Uterus (tissue), 4 donors: ENCODE measurements around the gene DOCK1. TPM values are rescaled to one million over a fixed set of nuclear protein-coding genes. Genes with fewer than 3 reads are reported as not detected.

Source experiments
- DNase-seq, 2 donors: peaks; one replicate each; pipeline ENCODE4 v3.0.0-alpha.2; 2019 to 2020
- H3K27ac ChIP-seq, 2 donors: fragments of 200-600 bp; sonication (generic); 1 replicate in 1 of 2; 2 replicates in 1 of 2; pipeline ENCODE4 v1.5.1; 2016 to 2018
- H3K27me3 ChIP-seq, 2 donors: fragments of 200-600 bp; sonication (generic); one replicate each; pipeline ENCODE4 v1.5.1; 2018 to 2019; ENCODE audit warnings: control low read depth in 1 of 2
- H3K36me3 ChIP-seq, 2 donors: fragments of 200-600 bp; sonication (generic); one replicate each; pipeline ENCODE4 v1.5.1; 2019; ENCODE audit warnings: control low read depth in 1 of 2
- H3K4me1 ChIP-seq, 2 donors: fragments of 200-600 bp; sonication (generic); one replicate each; pipeline ENCODE4 v1.5.1; 2018 to 2019; ENCODE audit warnings: control low read depth in 1 of 2
- H3K4me3 ChIP-seq, 2 donors: fragments of 200-600 bp; sonication (generic); 1 replicate in 1 of 2; 2 replicates in 1 of 2; pipeline ENCODE4 v1.5.1; 2018 to 2019; ENCODE audit warnings: mild to moderate bottlenecking in 1 of 2
- H3K9me3 ChIP-seq, 2 donors: fragments of 200-600 bp; sonication (generic); one replicate each; pipeline ENCODE4 v1.5.1; 2019; ENCODE audit warnings: control low read depth in 1 of 2
- CTCF ChIP-seq, 4 experiments: fragments of 200-600 bp in 2 of 4; fragments of 450-650 bp in 2 of 4; sonication (generic) in 2 of 4; IDR thresholded peaks; one replicate each; pipeline ENCODE4 v1.5.1; 2016 to 2019; ENCODE audit warnings: antibody characterized with exemption in 4 of 4, mild to moderate bottlenecking in 2 of 4, moderate library complexity in 1 of 4
- POLR2A ChIP-seq, 2 donors: fragments of 450-650 bp; IDR thresholded peaks; one replicate each; pipeline ENCODE4 v1.6.1; 2016; ENCODE audit warnings: antibody characterized with exemption in 2 of 2, mild to moderate bottlenecking in 1 of 2, moderate library complexity in 1 of 2
- intact Hi-C: fragments of 100-400 bp; cut with DNase I; formaldehyde crosslinking; loops from one replicate; pipeline ENCODE4 v1.15.1; 2023; ENCODE audit warnings: low total_unique reads
- total RNA-seq, 4 donors: library from RNA; depleted of rRNA in 3 of 4; stranded (reverse); fragments of >200 nt in 3 of 4; gene quantifications; one replicate each; pipeline versions ENCODE4 v1.1.0 to v1.2.4, GENCODE V29; 2014 to 2023
- donor health status: DM: yes; HTN: yes; CAD: no.

Gene DOCK1
- total RNA-seq, 4 donors from 2014 or later = 15.6 to 130 (median 65.0) TPM

GRCh38 chr10:127384532-127384931 is 479.3 kb downstream of the DOCK1 start:
- intact Hi-C loops = no loop called here
- no peak for TF ChIP-seq POLR2A (IDR thresholded peaks at IDR 0.05)
- TF ChIP-seq CTCF (IDR thresholded peaks at IDR 0.05) = no peak
- no peak overlapping the region for H3K27ac ChIP-seq
- H3K4me3 ChIP-seq = no peak overlapping the region
- no peaks in the 10 kb centered on the region for H3K27me3 ChIP-seq
- H3K36me3 ChIP-seq = no peaks in the 10 kb centered on the region
- no peak for DNase-seq
- no peaks in the 10 kb centered on the region for H3K4me1 ChIP-seq
- no peaks in the 10 kb centered on the region for H3K9me3 ChIP-seq

- Histone ChIP-seq H3K4me1 (no peaks in the 10 kb centered on the region), H3K36me3 (no peaks in the 10 kb centered on the region), H3K27me3 (no peaks in the 10 kb centered on the region), H3K9me3 (no peaks in the 10 kb centered on the region), H3K4me3 (no peak overlapping the region), H3K27ac (no peak overlapping the region)
- no peak for DNase-seq
- intact Hi-C loops = no loop called here
- TF ChIP-seq POLR2A (IDR thresholded peaks at IDR 0.05) = no peak
- TF ChIP-seq CTCF (IDR thresholded peaks at IDR 0.05) = no peak
Observed at GRCh38 chr10:127385066-127385465, 479.8 kb downstream of the DOCK1 start.

- no peak overlapping the region for H3K27ac ChIP-seq
- H3K4me3 ChIP-seq = no peak overlapping the region
- DNase-seq = no peak
- intact Hi-C loops = no loop called here
- no peaks in the 10 kb centered on the region for H3K27me3 ChIP-seq
- no peaks in the 10 kb centered on the region for H3K9me3 ChIP-seq
- H3K4me1 ChIP-seq = no peaks in the 10 kb centered on the region
- TF ChIP-seq CTCF (IDR thresholded peaks at IDR 0.05) = no peak
- no peak for TF ChIP-seq POLR2A (IDR thresholded peaks at IDR 0.05)
- H3K36me3 ChIP-seq = no peaks in the 10 kb centered on the region
Observed at GRCh38 chr10:127386606-127387327, 481.5 kb downstream of the DOCK1 start.

- TF ChIP-seq POLR2A (IDR thresholded peaks at IDR 0.05) (no peak), CTCF (IDR thresholded peaks at IDR 0.05) (no peak)
- Histone ChIP-seq H3K4me3 (no peak overlapping the region), H3K36me3 (no peaks in the 10 kb centered on the region), H3K27ac (no peak overlapping the region), H3K9me3 (no peaks in the 10 kb centered on the region), H3K27me3 (no peaks in the 10 kb centered on the region), H3K4me1 (no peaks in the 10 kb centered on the region)
- DNase-seq = no peak
- intact Hi-C loops = no loop called here
Observed at GRCh38 chr10:127391875-127392274, 486.6 kb downstream of the DOCK1 start.

- peak in 1 of 2 donors; percentile 30 for DNase-seq
- intact Hi-C loops = no loop called here
- no peak overlapping the region for H3K4me3 ChIP-seq
Observed at GRCh38 chr10:127392351-127393235, 487.4 kb downstream of the DOCK1 start.

More at GRCh38 chr10:127392351-127393235, 487.4 kb downstream of the DOCK1 start:
- no peaks in the 10 kb centered on the region for H3K27me3 ChIP-seq
- H3K9me3 ChIP-seq = no peaks in the 10 kb centered on the region
- H3K4me1 ChIP-seq = no peaks in the 10 kb centered on the region
- TF ChIP-seq CTCF (IDR thresholded peaks at IDR 0.05) (no peak), POLR2A (IDR thresholded peaks at IDR 0.05) (no peak)
- H3K36me3 ChIP-seq = no peaks in the 10 kb centered on the region
- no peak overlapping the region for H3K27ac ChIP-seq
